Stimulated activated CD8-positive, alpha-beta memory T cell treated with anti-CD3 and anti-CD28 coated beads, Interleukin-7, amount 100 ng/mL, for 1 hour (primary cell): ENCODE data around the gene COX17.

Experiments used
- DNase-seq, 2 donors: peaks; one replicate each; pipeline ENCODE4 v3.0.0-alpha.2; 2020; ENCODE audit warnings: low read depth in 2 of 2

Gene COX17

DNA sequence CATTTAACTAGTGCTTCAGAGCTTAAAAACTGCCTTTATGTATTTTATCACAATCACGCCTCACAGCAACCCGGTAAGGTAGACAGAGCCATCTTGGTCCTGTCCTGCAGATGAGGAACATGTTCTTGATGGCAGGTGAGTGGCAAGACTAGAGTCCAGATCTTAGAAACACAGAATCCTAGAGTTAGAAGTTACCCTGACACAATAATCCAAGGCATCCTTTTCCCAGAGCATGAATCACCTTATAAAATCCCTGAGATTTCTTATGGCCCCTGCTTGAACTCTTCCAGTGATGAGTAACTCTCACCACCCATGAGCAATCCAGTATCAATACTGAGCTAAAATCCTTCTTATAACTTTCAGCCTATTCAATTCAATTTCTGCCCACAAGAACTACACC lies 33.7 kb downstream of the COX17 start:
- no peak for DNase-seq

DNA sequence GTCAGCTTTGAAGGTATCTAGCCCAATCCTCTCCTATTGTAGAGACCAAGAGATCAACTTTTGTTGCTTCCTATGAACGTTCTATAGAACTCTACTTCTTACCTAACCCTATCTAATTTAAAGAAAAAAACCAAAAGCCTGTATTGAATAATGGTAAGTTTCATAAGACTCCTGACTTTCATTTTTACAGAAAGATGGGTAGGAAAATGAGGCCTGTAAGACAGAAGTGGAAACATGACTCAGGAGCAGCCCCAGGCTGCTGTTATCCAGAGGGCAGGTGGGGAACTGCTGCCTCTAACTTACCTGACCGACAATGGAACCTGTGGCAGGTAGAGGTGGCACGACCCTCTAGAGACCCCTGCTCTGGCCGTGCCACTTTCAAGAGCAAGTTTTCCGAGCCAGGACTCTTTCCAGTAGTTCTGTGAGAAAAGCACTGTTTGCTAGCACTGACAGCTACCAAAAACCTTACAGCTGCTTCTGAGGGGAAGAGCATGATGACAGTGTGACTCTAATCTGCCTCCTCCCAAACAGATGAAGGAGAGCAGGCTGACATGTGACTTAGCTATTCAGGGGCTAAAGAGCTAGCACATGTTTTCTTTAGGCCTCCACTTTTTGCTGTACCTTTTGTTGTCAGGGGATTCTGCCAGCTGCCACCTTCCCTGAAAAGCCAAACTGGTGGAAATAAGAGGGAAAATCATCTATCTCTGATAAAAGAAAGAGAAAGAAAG lies 34.3 kb downstream of the COX17 start:
- no peak for DNase-seq

DNA sequence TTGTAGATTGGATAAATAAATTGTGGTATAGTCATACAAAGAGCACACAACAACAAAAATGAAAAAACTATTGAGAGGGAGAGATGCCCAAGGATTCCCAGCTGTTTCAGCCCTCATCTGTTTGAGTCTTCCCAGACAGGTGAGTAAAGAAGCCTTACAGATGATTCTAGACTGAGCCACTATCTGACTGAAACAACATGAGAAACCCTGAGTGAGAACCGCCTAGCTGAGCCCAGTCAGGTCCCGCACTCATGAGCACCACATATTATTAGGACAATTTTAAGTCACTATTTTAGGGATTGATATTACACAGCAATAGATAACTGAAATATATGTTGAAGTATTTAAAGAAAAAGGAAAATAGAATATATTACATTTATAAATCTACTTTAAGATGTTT lies 35.8 kb downstream of the COX17 start:
- no peak for DNase-seq

DNA sequence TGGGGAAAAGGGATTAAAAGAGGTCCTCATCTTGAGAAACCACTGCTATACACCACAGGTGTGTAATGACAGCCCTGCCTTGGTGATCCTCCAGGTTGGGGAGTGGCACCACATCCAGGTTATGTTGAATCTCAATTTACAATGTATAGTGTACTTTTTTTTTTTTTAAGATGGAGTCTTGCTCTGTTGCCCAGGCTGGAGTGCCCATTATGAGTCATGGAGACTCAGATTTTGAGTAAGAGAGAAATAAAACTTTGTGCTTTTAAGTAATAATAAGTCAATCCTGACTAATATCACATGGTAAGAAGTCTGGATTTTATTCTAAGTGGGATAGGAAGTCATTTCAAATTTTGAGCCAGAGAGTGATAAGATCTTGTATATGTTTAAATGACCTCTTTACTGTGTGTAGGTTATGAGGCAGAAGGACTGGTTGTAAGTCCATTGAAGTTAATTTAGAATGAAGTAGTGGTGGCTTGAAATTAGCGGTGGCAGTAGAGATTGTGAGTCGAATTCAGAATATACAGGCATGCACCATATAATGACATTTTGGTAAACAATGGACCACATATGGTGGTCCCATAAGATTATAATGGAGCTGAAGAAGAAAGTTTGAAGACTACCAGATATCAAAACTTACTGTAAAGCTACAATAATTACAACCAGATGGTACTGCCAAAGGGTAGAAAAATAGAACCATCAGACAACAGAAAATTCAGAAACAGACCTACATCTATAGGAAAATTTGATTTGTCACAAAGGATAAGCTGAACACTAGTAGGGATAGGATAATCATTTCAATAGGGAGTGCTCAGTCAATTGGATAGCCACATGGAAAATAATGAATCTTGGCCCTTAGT lies 37.5 kb downstream of the COX17 start:
- no peak for DNase-seq

DNA sequence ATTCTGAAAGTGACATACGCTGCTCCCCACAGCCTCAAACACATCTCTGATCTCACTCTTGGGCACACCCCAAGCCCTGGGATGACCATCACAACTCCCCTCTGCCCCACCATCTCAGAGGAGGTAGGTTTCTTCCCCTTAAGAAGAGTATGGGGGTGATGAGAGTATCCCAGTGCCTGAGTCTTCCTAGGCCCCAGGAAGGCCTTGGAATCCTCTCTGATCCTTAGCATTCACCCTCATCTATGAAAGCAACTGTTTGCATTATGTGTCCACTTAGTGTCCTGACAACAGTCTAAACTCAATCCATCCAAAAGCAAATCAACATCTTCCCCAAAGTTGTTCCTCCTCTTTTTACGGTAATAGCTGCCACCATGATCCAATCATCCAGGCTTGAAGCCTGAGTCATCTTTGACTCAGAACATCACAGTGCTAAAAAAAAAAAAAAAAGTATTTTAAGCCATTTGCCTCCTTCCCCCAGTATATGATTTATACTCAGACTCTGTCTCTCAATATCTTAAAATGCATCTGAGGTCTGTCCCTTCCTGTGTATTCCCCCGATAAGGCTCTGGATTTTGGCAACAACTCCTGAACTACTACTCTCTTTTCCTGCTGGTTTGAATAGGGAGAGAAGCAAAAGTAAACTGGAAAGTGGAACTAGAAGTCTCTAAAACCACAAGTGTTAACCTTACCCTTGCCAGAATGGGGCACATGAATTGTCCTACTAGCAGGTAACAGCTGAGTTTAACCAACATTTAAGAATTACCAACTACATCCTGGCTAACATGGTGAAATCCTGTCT lies 39.3 kb downstream of the COX17 start:
- DNase-seq: no peak

DNA sequence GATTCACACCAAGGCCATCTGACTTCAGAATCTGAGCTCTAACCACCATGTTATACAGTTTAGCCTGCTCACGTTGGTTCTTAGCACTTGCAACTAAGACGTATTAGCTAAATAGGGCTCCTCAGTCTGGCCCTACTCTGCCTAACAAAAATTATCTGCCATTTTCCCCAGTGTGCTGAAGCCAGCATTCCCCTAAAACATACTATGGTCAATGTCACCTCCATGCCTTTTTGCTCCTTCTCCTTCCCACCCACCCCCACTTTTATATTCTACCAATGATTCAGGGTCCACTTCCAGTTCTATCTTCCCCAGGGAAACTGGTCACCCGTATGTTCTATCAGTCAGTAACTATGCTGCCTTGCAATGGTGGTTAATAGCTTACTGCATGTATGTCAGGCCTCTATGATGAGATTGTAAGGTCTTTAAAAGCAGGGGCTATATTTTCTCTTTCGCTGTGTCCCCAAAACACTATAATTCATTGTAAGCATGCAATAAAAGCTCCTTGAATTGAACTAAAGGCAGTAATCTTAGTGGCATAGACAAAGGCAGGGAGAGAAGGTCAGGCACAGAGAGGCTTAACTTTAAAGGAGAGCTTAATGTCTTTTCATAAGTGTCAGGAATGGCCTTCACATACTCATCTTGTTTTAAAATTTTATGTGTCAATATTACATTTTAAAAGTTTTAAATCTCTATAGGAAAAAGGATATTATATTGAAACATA lies 40.2 kb downstream of the COX17 start:
- no peak for DNase-seq

DNA sequence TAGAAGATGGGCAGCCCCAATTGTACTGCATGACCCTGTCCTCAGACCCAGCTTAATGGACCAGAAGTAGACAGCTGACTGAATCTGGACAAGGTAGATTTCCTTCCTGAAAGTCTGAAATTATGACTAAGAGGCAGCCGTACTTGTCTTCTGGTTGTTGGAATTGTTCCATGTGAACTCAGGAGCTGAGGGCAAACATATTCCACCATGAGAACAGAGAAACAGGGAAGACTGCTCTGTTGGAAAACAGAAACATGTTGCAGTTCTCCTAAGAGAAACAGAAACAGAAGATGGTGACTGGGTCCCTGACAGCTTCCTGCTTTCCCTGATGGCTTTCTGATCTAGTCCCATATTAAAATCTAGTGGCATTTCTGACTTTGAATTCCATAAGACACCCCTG lies 41.0 kb downstream of the COX17 start:
- no peak for DNase-seq

DNA sequence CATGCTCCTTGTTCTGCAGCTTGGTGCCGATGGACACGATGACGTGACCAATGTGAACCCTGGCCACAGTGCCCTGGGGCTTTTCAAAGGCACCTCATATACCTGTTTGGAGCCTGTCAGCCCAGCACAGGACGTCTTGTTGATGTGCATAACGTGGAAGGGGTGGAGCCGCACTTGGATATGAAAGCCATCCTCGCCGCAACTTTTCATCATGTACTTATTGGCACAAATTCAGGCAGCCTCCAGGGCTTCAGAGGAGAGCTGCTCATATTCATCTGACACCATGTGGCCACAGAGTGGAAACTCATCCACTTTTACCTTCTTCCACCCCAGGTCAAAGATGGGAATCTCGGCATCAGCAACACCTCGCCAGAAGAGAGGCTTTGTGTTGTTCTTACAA lies 41.5 kb downstream of the COX17 start:
- no peak for DNase-seq

DNA sequence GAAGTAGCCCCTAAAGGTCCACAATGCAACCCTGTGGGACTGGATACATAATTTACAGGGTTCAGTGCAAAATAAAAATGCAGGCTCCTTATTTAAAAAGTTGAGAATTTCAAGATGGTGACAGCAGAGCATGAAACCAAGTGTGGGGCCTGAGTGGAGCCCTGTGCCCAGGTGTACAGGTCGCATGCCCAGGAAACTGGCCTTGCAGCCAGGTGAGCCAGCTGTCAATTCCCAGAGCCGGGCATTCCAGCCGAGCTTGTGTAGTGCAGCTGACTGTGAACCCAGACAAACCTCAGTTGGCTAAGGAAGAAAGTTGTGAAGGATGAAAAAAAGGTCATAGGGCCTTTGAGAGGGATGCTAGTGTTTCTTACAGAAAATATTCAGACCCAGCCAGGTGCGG lies 44.4 kb downstream of the COX17 start:
- no peak for DNase-seq

DNA sequence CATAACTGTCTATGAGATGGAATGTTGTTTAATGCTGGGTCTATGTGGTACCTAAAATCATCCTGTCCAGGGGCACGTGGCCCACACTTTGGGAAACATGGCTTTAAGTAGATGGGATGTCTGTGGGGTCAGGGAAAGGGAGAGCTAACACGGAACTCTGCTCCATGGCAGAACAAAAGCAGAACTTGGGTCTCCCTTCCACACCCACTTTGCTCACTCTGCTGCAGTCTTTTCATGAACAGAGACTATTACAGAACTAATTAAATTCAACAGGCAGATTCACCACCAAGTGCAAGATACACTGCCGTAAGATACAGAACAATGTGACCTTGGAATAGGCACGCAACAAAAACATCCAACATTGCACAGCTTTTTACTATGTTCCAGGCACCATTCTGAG lies 45.0 kb downstream of the COX17 start:
- no peak for DNase-seq

DNA sequence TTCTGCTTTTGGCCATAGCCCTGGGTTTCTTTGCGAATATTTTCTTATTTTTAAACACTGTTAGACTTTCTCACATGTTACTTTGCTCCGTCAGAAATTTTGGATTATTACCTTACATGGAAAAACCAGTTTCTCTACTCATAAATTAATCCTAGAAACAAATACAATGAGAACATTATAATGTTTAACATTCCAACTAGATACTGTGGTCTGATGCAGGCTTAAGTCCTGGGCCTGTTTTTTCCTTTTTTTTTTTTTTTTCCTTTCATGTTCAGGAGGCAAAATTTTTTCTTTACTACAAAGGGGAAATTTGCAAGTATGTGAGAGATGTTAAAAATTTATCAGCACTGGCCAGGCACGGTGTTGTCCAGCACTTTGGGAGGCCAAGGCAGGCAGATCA lies 45.7 kb downstream of the COX17 start:
- no peak for DNase-seq

DNA sequence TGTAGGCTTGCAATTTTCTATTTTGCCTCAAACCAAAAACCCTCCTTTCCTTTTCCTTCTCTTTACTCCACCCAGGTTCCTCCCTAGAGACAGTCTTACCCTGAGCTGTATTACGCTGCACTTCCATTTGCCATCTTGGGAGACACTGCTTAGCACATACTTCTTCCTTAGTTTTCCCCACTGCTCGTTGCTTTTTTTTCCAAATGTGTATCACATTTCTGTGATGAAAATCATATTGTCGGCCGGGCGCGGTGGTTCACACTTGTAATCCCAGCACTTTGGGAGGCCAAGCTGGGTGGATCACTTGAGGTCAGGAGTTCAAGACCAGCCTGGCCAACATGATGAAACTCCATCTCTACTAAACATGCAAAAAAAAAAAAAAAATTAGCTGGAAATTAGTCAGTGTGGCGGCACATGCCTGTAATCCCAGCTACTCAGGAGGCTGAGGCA lies 46.3 kb downstream of the COX17 start:
- DNase-seq: no peak

DNA sequence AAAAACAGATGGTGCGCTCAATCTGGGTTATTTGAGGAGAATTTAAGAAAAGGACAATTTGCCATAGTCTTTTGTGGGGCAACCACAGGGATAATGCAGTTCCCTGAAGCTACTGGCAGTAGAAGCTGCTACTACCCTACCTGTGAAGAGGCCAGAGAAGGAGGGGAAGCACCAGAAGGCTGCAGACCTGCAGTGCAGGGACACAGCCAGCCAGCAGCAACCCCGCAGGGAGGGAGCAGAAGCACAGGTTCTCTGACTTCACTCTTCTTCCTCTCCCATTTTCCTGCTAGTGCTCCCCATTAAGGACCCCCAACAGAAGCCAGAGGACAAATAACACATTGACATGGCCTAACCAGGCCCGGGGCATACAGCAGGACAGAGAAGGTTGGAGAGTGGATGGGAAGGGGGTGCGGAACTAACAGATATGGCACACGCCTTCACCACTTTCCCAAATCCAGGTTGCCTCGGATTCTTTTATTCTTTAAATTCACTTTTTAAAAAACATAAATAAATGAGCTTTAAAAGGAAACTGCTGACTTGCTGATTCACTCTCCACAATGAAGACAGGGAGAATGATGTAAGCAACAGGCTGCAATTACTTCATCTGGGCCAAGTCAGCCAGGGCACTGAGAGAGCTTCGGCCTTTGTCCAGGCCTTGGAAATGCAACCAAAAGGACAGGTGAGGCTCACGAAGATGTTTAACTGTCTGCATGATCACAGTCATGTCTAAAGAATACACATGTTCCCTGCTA lies 46.9 kb downstream of the COX17 start:
- no peak for DNase-seq

DNA sequence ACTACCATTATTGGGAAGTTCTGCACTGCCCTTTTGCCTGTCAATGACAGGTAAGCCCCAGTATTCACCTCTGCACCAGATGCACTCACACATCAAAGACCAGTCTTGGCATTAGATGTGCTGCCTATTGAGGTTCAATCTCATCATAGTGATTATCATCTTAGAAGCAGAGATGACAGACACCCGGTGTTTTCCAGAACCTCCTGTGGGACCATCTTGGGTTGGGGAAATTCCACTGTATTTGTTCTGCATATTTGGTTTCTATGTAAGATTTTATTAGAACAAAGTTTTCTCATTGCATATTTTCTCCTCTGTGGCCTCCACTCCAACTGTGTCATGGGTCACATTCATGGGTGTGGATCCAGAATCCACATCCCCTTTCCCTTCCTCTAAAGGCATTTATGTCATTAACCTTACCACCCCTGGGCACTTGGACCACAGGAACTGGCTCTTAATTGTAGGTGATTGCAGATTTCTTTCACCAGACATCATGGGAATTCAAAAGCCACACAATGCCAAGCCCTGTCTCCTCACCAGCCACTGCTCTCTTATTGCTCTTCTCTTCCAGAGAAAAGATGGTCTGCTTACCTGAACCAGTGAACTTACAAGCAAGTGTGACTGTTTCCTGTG lies 48.3 kb downstream of the COX17 start:
- no peak for DNase-seq

DNA sequence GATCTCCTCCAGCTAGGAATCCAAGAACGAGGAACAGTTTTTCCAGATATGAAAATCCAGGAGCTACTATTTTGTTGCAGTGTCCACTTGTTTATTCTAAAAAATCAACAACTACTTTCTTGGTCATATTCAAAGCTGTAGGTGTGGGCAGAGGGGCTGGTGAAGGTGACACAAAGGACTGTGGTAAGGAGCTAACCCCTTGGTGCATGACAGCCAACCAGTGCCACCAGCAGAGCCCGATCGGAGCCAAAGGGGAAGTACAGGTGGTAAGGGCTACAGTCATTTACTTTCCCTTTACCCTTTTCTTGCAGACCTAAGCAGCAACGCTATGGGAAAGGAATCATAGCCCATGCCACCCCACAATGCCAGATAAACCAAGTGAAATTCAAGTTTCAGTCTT lies 48.8 kb downstream of the COX17 start:
- no peak for DNase-seq

DNA sequence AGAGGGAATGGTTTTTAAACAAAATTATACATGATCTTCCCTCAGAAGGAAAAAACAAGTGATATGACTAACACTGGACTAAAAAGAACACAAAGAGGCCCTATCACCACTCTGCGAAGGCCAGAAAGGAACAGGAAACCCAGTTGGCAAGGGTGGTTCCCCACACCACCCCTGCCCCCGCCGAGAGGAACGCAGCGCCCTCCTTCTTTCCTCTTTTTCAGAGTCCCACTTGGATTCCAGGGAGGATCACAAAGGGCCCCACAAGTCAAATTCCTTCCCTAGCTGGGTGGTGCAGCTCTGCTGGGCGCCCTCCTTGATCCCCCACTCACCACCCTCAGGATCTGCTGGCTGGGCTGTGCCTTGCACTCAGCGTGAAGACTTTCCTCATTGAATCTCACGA lies 49.7 kb downstream of the COX17 start:
- no peak for DNase-seq

DNA sequence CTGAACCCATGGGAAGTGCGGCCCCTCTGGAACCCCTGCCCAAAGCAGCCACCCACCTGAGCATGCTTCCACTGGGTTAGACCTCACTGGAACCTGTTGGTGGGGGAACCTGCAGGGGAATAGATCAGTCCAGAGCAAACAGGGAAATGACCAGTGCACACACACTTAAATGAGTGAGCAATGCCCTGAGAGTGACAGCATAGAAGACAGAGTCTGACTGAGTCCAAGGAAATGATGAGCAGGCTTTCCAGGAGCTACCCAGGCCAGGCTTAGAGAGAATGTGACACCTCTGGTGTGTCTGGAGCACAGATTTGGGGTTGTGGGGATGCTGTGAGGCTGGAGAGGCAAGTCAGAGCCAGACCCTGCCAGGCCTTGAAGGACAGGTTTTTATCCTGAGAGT lies 51.0 kb downstream of the COX17 start:
- no peak for DNase-seq

DNA sequence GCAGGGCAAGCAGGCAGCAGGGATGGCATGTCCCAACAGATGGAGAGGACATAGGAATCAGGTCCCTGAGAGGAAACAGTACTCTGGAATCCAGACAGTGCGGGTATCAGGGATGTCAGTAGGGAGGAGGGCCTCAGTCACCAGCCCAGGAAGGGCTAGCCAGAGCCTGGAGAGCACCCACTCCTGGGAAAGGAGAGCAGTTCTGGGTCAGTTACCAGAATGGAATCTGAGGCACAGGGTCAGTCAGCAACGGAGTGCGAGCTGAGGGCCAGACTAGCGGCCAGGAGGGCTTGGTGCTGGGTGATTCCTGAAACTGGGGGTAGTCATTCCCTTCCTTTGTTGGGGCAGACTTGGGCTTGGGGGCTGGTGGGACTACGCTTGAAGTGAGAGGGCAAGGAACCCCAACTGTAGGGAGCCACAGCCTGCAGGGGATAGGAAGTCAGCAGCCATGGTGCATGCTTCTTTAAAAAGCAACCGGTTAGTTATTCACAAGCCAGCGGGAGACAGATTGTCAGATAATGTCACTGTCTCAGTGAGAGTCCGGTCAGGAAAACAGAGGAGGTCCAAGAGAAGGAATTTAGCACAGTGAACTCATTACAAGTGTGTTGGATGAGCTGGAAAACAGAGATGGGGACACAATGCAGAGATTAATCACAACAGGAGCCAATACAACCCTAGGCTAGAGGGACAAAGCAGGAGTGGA lies 51.6 kb downstream of the COX17 start:
- no peak for DNase-seq

DNA sequence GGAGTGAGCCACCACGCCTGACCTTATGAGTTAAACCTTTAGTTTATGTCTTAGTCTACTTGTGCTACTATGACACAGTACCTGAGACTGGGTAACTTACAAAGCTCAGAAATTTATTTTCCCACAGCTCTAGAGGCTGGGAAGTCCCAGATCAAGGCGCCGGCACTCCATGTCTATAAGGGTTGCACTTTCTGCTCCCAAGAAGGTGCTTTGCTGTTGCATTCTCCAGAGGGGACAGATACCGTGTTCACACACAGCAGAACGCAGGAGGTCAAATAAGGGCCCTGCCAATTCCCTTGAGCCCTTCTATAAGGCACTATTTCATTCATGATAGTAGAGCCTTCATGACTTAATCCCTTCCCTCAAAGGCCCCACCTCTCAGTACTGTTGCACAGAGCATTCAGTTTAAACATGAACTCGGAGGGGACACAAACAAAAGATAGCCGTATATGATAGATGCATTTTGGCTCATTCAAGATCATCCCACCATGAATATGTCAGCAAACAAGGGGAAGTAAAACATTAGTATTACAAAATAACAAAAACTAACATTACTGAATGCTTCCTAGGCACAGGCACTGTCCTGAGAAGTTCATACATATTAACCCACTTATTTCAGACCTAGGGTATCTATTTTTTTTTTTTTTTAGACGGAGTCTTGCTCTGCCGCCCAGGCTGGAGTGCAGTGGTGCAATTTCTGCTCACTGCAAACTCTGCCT lies 53.0 kb downstream of the COX17 start:
- no peak for DNase-seq
